ENCODE data around the gene VWA2. TPM values are rescaled to one million over a fixed set of nuclear protein-coding genes. Genes with fewer than 3 reads are reported as not detected.

VWA2 gene
- total and polyA plus RNA-seq, 2 donors (not counting 3 experiments of a cell fraction or from before 2014, with no cell fraction given) = not detected

DNA sequence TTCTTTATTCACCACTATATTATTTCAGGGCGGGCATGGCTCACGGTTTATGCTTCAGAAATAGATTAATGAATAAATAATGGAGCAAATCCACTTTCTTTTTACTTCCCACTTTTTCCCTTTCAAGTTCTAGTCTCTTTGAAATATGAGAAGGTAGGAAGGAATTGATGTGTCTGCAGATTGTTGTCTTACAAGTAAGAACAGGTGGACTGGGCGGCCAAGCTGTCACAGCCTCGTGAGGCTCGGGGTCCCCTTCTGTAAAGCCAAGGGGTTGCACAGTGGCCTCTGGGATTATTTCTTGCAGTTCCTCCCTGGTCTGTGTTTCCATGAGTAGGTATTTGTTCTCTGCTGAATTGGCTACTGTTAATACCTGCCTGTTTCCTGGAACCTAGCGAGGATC lies 11.2 kb downstream of the VWA2 start:
- no peaks in the 10 kb centered on the region for H3K79me2 ChIP-seq (ENCODE audit: control insufficient read depth, insufficient read depth, low read length)
- no peak overlapping the region for H3K27ac ChIP-seq (ENCODE audit: insufficient read depth, low read depth, low read length)
- no peaks in the 10 kb centered on the region for H3K27me3 ChIP-seq (ENCODE audit: control insufficient read depth in 2 of 2, insufficient read depth in 2 of 2, low read length in 2 of 2)
- POLR2A ChIA-PET = no interaction called here
- no peak overlapping the region for H2AFZ ChIP-seq (ENCODE audit: low read depth, low read length)
- no peak overlapping the region for H3K9ac ChIP-seq (replicated peaks; ENCODE audit: extremely low read depth, insufficient read depth, low read length)
- no peaks in the 10 kb centered on the region for H3K9me3 ChIP-seq (replicated peaks; ENCODE audit: control insufficient read depth, insufficient read depth, low read length)
- no TSS peak for BruUV-seq (replicated peaks)
- dilution Hi-C loops (cut with MboI; ENCODE audit: extremely low pct_ligation_motif_present, low sequenced_read_pairs) = no loop called here
- no peaks in the 10 kb centered on the region for H3K36me3 ChIP-seq (ENCODE audit: control insufficient read depth in 2 of 2, extremely low read depth in 1 of 2, insufficient read depth in 2 of 2, low read length in 2 of 2)
- no peaks in the 10 kb centered on the region for H3K9me1 ChIP-seq (replicated peaks; ENCODE audit: control insufficient read depth, extremely low read depth, insufficient read depth, low read length)
- no peak for DNase-seq (ENCODE audit: low read depth, low spot score)
- H3K4me1 ChIP-seq (ENCODE audit: control insufficient read depth, extremely low read depth, insufficient read depth, low read length) = no peaks in the 10 kb centered on the region
- no peak overlapping the region for H3K4me3 ChIP-seq (replicated peaks in 1 of 3; ENCODE audit: insufficient read depth in 1 of 3, low read depth in 1 of 3, low read length in 3 of 3)
- no peak for TF ChIP-seq CTCF (IDR thresholded peaks at IDR 0.05; ENCODE audit: extremely low read depth in 1 of 2, insufficient read depth in 1 of 2, low read depth in 1 of 2, low read length in 2 of 2)
- no peaks in the 10 kb centered on the region for H4K20me1 ChIP-seq (replicated peaks; ENCODE audit: control insufficient read depth, extremely low read depth, insufficient read depth, low read length)
- intact Hi-C loops (cut with micrococcal nuclease) = no loop called here
- CTCF ChIA-PET = no interaction called here
- no peak overlapping the region for H3K4me2 ChIP-seq (ENCODE audit: insufficient read depth, low read length)
- no peak for FAIRE-seq

GRCh38 chr10:114250716-114251115 lies 11.7 kb downstream of the VWA2 start:
- CTCF ChIA-PET = no interaction called here

More at GRCh38 chr10:114250716-114251115, 11.7 kb downstream of the VWA2 start:
- Histone ChIP-seq H3K4me3 (replicated peaks in 1 of 3; ENCODE audit: insufficient read depth in 1 of 3, low read depth in 1 of 3, low read length in 3 of 3) (no peak overlapping the region), H3K4me2 (ENCODE audit: insufficient read depth, low read length) (no peak overlapping the region), H3K36me3 (ENCODE audit: control insufficient read depth in 2 of 2, extremely low read depth in 1 of 2, insufficient read depth in 2 of 2, low read length in 2 of 2) (no peaks in the 10 kb centered on the region), H3K9ac (replicated peaks; ENCODE audit: extremely low read depth, insufficient read depth, low read length) (no peak overlapping the region), H3K9me3 (replicated peaks; ENCODE audit: control insufficient read depth, insufficient read depth, low read length) (no peaks in the 10 kb centered on the region), H2AFZ (ENCODE audit: low read depth, low read length) (no peak overlapping the region), H3K9me1 (replicated peaks; ENCODE audit: control insufficient read depth, extremely low read depth, insufficient read depth, low read length) (no peaks in the 10 kb centered on the region), H3K4me1 (ENCODE audit: control insufficient read depth, extremely low read depth, insufficient read depth, low read length) (no peaks in the 10 kb centered on the region), H3K27me3 (ENCODE audit: control insufficient read depth in 2 of 2, insufficient read depth in 2 of 2, low read length in 2 of 2) (no peaks in the 10 kb centered on the region), H3K27ac (ENCODE audit: insufficient read depth, low read depth, low read length) (no peak overlapping the region), H3K79me2 (ENCODE audit: control insufficient read depth, insufficient read depth, low read length) (no peaks in the 10 kb centered on the region), H4K20me1 (replicated peaks; ENCODE audit: control insufficient read depth, extremely low read depth, insufficient read depth, low read length) (no peaks in the 10 kb centered on the region)
- no TSS peak for BruUV-seq (replicated peaks)
- FAIRE-seq = no peak
- POLR2A ChIA-PET = no interaction called here
- dilution Hi-C loops (cut with MboI; ENCODE audit: extremely low pct_ligation_motif_present, low sequenced_read_pairs) = no loop called here
- intact Hi-C loops (cut with micrococcal nuclease) = no loop called here
- TF ChIP-seq POLR2A (IDR thresholded peaks at IDR 0.05; ENCODE audit: low read depth, low read length) (no peak), CTCF (IDR thresholded peaks at IDR 0.05; ENCODE audit: extremely low read depth in 1 of 2, insufficient read depth in 1 of 2, low read depth in 1 of 2, low read length in 2 of 2) (no peak), GATA2 (IDR thresholded peaks at IDR 0.05; ENCODE audit: insufficient read depth, insufficient read length, low read depth, low read length) (no peak)
- DNase-seq (ENCODE audit: low read depth, low spot score) = no peak
